ENCODE data around the gene FBLL1. TPM values are rescaled to one million over a fixed set of nuclear protein-coding genes. Genes with fewer than 3 reads are reported as not detected.
A peak's percentile ranks its signal among the peaks of the same experiment; 100 is the strongest.
"Not testable (repeated sequence)": the region's sequence is repeated elsewhere in the genome, so short reads cannot be mapped to it uniquely, and the experiment has no call there.

The FBLL1 gene
- total RNA-seq, 2 experiments from 2014 or later = 0.21 TPM; not detected in 1

DNA sequence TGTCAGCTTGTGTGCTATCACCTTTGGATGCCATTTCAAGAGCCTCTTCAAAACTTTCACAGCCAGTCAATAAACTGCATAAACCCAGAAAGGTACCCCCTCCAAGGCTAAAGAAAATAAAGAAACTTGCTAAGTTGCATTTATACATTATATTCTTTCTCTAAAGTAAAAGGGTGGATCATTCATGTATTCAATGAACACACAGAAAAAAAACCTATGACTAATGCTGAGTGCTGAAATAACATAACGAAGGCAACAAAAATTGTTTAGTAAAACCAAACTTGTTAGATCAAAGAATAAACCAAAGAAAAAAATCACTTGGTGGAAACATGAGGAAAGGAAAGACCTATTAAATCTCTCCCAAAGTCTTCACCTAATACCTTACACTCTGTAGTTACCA, 34.9 kb downstream of the FBLL1 start:
- intact Hi-C loops (cut with micrococcal nuclease) = no loop called here
- no peak overlapping the region for H3K4me3 Mint-ChIP-seq
- H3K9me3 Mint-ChIP-seq = no peaks in the 10 kb centered on the region
- no peak for DNase-seq
- H3K27ac Mint-ChIP-seq = no peak overlapping the region
- no peaks in the 10 kb centered on the region for H3K27me3 Mint-ChIP-seq (ENCODE audit: low read depth)
- H3K36me3 Mint-ChIP-seq (ENCODE audit: low read depth) = peaks cover 45% of the 10 kb centered on the region
- CTCF ChIA-PET = no interaction called here
- no peaks in the 10 kb centered on the region for H3K4me1 Mint-ChIP-seq (ENCODE audit: low read depth)

DNA sequence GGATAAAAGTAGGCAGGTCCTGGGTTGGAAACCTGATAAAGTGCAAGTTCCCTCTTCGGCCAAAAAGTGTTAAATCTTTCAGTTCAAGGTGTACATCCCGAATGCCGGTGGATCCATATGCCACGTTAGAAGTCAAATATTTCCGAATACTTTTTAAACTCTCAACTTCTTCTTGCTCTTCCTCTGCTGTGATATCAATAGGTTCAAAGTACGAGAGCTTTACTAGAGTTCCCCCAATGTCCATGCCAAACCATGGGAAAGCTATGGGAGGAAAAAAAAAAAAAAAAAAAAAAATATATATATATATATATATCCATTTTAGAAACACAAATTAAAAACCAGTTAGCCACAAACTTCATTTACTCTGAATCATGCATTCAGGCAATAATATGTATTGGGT, 39.6 kb downstream of the FBLL1 start:
- CTCF ChIA-PET = no interaction called here
- intact Hi-C loops (cut with micrococcal nuclease) = no loop called here
- DNase-seq = no peak
- Mint-ChIP-seq H3K4me1 (ENCODE audit: low read depth) (peaks cover 8% of the 10 kb centered on the region), H3K27me3 (ENCODE audit: low read depth) (no peaks in the 10 kb centered on the region), H3K27ac (no peak overlapping the region), H3K4me3 (no peak overlapping the region), H3K36me3 (ENCODE audit: low read depth) (peaks cover 36% of the 10 kb centered on the region), H3K9me3 (no peaks in the 10 kb centered on the region)

DNA sequence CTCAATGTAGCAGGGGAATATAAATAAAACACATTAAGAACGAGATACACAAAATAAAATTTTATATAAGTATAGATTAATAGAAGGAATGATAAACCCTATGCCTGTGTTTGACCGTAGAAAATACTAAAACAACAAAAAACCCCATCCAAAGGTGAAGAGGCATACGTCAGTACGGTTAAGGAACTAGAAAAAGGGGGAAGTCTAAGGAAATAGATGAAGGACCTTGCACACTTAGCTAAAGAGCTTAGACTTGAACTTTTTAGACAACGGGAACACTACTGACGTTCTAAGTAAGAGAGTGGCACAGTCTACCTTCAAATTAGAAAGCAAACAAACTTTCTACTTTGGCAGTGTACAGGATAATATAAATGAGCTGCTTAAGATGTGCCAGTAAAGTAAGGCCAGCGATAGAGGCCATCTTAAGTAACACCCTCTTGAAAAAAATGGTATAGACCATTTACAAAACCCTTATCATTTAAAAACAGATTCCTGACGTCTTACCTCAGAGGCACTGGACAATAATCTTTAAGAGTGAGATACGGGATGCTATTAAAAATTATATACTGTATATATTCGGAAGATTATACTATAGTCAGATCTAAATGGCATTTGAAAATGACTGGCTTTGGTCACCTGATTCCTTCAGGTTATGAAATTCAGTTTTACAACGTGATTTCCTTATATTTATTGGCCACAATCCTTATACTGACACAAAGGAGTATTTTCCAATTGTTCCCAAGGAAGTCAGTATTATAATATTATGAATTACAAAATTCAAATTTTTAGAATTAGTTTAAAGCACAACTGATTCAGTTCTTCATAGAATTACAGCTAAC, 41.6 kb downstream of the FBLL1 start:
- intact Hi-C loops (cut with micrococcal nuclease) = no loop called here
- CTCF ChIA-PET = no interaction called here
- H3K4me1 Mint-ChIP-seq (ENCODE audit: low read depth) = peaks cover 14% of the 10 kb centered on the region

DNA sequence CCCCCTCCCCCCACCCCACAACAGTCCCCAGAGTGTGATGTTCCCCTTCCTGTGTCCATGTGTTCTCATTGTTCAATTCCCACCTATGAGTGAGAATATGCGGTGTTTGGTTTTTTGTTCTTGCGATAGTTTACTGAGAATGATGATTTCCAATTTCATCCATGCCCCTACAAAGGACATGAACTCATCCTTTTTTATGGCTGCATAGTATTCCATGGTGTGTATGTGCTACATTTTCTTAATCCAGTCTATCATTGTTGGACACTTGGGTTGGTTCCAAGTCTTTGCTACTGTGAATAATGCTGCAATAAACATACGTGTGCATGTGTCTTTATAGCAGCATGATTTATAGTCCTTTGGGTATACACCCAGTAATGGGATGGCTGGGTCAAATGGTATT, 44.6 kb downstream of the FBLL1 start:
- CTCF ChIA-PET; intact Hi-C loops (cut with micrococcal nuclease); H3K27me3 Mint-ChIP-seq (ENCODE audit: low read depth); H3K4me3 Mint-ChIP-seq; DNase-seq; H3K27ac Mint-ChIP-seq; H3K9me3 Mint-ChIP-seq: not testable (repeated sequence)
- peaks cover 31% of the 10 kb centered on the region for H3K4me1 Mint-ChIP-seq (ENCODE audit: low read depth)
- H3K36me3 Mint-ChIP-seq (ENCODE audit: low read depth) = peaks cover 25% of the 10 kb centered on the region

More for the DNA sequence above, 41.6 kb downstream of the FBLL1 start:
- Mint-ChIP-seq H3K27ac (no peak overlapping the region), H3K9me3 (no peaks in the 10 kb centered on the region), H3K36me3 (ENCODE audit: low read depth) (peaks cover 41% of the 10 kb centered on the region), H3K4me3 (no peak overlapping the region), H3K27me3 (ENCODE audit: low read depth) (no peaks in the 10 kb centered on the region)
- DNase-seq = no peak

DNA sequence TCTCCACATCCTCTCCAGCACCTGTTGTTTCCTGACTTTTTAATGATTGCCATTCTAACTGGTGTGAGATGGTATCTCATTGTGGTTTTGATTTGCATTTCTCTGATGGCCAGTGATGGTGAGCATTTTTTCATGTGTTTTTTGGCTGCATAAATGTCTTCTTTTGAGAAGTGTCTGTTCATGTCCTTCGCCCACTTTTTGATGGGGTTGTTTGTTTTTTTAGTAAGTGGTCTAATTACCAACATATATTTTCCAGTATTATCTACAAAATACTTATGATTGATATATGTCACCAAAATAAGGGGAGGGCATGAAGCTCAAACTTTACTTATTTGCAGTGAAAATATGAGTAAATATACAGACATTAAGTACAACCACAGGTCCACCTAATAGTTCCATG, 45.1 kb downstream of the FBLL1 start:
- H3K27me3 Mint-ChIP-seq (ENCODE audit: low read depth); H3K27ac Mint-ChIP-seq; CTCF ChIA-PET; H3K9me3 Mint-ChIP-seq; DNase-seq; H3K4me3 Mint-ChIP-seq; intact Hi-C loops (cut with micrococcal nuclease): not testable (repeated sequence)
- H3K4me1 Mint-ChIP-seq (ENCODE audit: low read depth) = peaks cover 31% of the 10 kb centered on the region
- H3K36me3 Mint-ChIP-seq (ENCODE audit: low read depth) = peaks cover 25% of the 10 kb centered on the region

DNA sequence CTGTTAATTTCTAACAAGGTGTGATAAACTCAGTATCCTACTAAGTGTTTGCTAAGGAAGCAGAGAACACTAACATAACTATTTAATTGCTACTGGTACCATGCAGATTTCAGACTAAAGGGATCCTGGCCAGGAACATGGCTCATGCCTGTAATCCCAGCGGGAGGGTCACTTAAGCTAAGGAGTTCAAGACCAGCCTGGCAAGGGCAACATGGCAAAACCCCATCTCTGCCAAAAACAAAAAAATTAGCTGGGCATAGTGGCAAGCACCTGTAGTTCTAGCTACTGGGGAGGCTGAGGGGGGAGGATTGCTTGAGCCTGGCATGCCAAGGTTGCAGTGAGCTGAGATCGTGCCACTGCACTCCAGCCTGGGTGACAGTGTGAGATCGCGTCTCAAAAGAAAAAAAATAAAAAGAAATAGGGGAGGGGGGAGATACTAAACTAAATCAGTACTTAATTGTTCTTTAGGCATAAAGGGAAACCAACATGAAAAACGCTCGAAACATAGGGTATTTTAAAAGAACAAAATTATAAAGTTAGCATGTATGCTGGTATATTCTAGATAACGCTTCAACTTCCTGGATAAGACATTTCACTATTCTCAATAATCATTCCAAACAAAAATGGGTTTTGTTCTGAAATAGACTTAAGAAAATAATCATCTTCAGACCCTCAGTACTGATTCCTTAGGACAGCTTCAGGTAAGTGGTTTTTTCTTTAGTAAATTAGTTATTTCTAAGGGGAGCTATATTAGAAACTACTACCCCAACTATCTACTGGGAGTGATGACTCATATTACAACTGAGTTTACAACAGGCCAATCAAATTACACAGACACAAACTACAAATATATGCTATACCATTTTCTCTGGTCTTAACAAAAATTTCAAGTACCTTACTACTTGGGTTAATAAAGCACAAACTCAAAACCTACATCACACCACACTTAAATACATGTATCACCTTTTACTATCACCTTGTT, 46.6 kb downstream of the FBLL1 start:
- Mint-ChIP-seq H3K4me1 (ENCODE audit: low read depth) (peaks cover 39% of the 10 kb centered on the region), H3K36me3 (ENCODE audit: low read depth) (peaks cover 22% of the 10 kb centered on the region), H3K27me3 (ENCODE audit: low read depth) (no peaks in the 10 kb centered on the region), H3K27ac (no peak overlapping the region), H3K9me3 (no peaks in the 10 kb centered on the region), H3K4me3 (no peak overlapping the region)
- CTCF ChIA-PET = interaction anchor here (0.6 to 0.9 kb wide), 2 partner anchors 86 to 95 kb away, joined by 3 read pairs; no protein-coding TSS in a partner anchor
- DNase-seq = no peak
- intact Hi-C loops (cut with micrococcal nuclease) = loop anchor here (5.0 kb wide), 3 partner anchors 163 to 1232 kb away; no protein-coding TSS in a partner anchor

DNA sequence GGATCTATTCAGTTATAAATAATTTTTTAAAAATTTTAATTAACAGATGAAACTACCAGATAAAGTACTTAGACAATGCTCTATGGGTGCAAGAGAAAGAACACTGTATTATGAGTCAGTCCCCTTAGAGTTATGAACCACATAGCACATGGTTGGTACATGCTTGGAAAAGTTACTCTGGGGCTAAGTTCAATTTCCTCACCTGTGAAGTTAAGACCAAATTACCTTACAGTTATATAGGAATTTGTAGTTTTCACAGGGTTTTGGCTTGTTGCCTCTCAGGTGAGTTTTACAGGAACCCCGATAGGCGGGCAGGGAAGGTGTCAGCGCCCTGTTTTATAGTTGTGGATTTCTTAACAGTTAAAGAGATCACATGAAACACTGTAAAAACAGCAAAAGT, 48.9 kb downstream of the FBLL1 start:
- H3K4me3 Mint-ChIP-seq = peak overlapping the region; percentile 89
- intact Hi-C loops (cut with micrococcal nuclease) = loop anchor here (2.0 to 5.0 kb wide), 6 partner anchors 49 to 1229 kb away; partner anchors contain the start of genes FBLL1 and WWC1
- H3K9me3 Mint-ChIP-seq = no peaks in the 10 kb centered on the region
- DNase-seq = no peak
- H3K36me3 Mint-ChIP-seq (ENCODE audit: low read depth) = peaks cover 14% of the 10 kb centered on the region
- peaks cover 31% of the 10 kb centered on the region for H3K4me1 Mint-ChIP-seq (ENCODE audit: low read depth)
- H3K27me3 Mint-ChIP-seq (ENCODE audit: low read depth) = no peaks in the 10 kb centered on the region
- peak overlapping the region; percentile 80 for H3K27ac Mint-ChIP-seq
- CTCF ChIA-PET = no interaction called here

DNA sequence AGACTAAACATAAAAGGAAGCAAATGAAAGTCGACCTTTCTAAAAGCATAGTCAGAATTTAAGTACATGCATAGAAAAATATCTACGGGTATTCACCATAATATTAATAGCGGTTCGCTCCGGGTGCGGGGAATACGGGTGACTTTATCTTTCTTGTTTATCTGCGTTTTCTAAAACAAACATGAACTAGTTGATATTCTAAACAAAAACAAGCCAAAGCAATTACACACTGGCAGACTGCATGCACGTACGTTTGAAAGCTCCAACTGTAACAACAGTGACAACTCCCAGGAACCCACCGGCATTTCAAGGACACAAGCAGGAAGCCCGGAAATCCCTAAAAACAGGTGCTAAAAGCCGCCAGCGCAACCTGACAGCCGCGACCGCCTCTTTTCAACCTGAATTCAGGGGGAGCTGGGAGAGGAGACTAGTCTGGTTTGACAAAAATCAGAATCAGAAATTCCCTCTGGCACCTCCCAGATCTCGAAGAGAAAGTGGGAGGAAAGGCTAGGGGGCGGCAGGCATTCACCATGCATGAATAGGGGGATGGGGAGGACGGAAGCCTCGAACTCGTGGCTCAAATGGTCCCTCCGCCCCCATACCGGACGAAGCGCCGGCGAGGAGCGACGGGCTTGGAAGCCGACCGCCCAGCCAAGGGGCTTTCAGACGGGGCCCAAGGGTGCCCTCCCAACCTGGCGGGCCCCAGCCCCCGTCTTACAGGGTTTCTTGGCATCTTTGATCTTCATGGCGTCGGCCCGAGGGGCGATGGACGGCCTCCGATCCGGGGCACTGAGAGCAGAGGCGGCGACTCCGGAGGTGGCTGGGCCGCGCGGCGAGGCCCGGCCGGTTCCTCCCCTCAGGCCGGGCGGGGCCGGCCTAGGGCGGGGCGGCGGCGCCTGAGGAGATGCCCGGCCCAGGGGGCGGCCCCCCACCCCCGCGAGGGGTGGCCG, 49.7 kb downstream of the FBLL1 start, which contains the start of gene PANK3:
Gene PANK3 (minus strand): TSS at position 831 of the 950 bp plus-strand sequence. CDS start 85 bp downstream, at position 746.
- intact Hi-C loops (cut with micrococcal nuclease) = loop anchor here (1.0 to 5.0 kb wide), 13 partner anchors 29 to 1228 kb away; partner anchors contain the start of genes FBLL1, RARS1, SPDL1 and WWC1
- Mint-ChIP-seq H3K36me3 (ENCODE audit: low read depth) (peaks cover 14% of the 10 kb centered on the region), H3K4me3 (peak within 1 kb of the TSS; percentile 89), H3K4me1 (ENCODE audit: low read depth) (peaks cover 31% of the 10 kb centered on the region), H3K9me3 (no peaks in the 10 kb centered on the region), H3K27ac (peak within 1 kb of the TSS; percentile 97), H3K27me3 (ENCODE audit: low read depth) (no peaks in the 10 kb centered on the region)
- no peak for DNase-seq
- CTCF ChIA-PET = no interaction called here

DNA sequence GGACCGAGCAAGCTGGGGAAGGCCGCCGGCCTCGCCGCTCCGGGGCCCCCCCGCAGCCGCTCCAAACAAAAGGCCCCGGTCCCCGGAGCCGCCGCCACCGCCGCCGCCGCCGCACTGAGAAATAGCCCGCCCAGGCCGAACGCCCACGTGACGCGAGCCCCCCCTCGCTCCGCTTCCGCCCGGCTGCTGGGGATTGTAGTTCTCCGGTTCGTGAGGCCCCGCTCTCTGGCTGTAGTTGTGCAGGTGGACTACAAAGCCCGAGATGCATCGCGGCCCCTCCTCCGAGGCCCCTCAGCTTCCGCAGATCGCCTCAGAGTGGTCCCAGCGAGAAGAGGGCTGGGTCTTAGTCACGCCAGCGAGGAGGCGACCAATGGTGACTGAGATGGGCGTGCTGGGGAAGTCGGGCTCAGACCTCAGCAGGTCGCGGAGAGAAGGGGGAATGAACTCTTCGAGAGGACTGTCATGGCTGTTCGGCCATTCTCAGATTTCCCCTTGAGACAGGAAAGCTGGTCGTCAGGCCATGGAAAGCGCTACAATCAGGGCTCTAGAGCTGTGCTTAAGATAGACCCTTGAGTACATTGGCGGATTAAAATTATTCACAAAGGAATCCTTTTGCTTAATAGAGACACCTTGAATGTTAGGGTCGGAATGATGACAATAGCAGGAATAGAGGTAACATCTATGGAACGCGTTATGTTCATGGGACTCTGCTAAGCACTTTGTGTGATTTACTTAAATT, 50.6 kb downstream of the FBLL1 start:
- peak; percentile 98 for DNase-seq
- intact Hi-C loops (cut with micrococcal nuclease) = loop anchor here (1.0 to 5.0 kb wide), 13 partner anchors 29 to 1228 kb away; partner anchors contain the start of genes FBLL1, RARS1, SPDL1 and WWC1
- Mint-ChIP-seq H3K27me3 (ENCODE audit: low read depth) (no peaks in the 10 kb centered on the region), H3K9me3 (no peaks in the 10 kb centered on the region), H3K36me3 (ENCODE audit: low read depth) (peaks cover 11% of the 10 kb centered on the region), H3K27ac (peak overlapping the region; percentile 97), H3K4me1 (ENCODE audit: low read depth) (peaks cover 31% of the 10 kb centered on the region), H3K4me3 (peak overlapping the region; percentile 84)
- CTCF ChIA-PET = no interaction called here

DNA sequence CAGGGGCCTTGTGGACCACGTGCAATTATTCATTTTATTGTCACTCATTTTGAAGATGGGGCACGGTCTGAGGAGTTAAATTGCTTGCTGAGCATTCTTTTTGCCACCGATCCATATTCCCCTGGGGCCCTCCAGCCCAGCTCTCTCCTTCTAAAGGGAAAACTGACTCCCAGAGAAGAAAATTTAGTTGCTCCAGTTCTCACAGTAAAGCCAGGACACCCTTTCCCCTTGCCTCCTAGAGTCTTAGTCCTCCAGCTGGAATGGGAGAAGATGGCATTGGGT, 51.1 kb downstream of the FBLL1 start:
- CTCF ChIA-PET = no interaction called here

More for the DNA sequence above, 51.1 kb downstream of the FBLL1 start:
- DNase-seq = no peak
- Mint-ChIP-seq H3K4me3 (peak overlapping the region; percentile 84), H3K36me3 (ENCODE audit: low read depth) (peaks cover 8% of the 10 kb centered on the region), H3K27me3 (ENCODE audit: low read depth) (no peaks in the 10 kb centered on the region), H3K4me1 (ENCODE audit: low read depth) (peaks cover 29% of the 10 kb centered on the region), H3K9me3 (no peaks in the 10 kb centered on the region), H3K27ac (peak overlapping the region; percentile 97)
- intact Hi-C loops (cut with micrococcal nuclease) = no loop called here
